MM.1S (cell line): Measurements from ENCODE around the gene PPP1R13B.
"Not testable (repeated sequence)": the region's sequence is repeated elsewhere in the genome, so short reads cannot be mapped to it uniquely, and the experiment has no call there.

Experiments used
- DNase-seq: peaks from one replicate; pipeline ENCODE4 v3.0.0-alpha.2; 2015
- H2AFZ ChIP-seq: fragments of 300-600 bp; sonication (generic); 2 replicates; pipeline ENCODE4 v1.6.0; 2016; ENCODE audit warnings: antibody characterized with exemption, low read length
- H3F3A ChIP-seq: fragments of 300-600 bp; sonication (generic); 2 replicates; pipeline ENCODE4 v1.6.1; 2016; ENCODE audit warnings: mild to moderate bottlenecking, antibody characterized with exemption, low read length, moderate library complexity, mixed read lengths; ENCODE audit not compliant: insufficient read depth
- H3K27ac ChIP-seq: fragments of 300-600 bp; sonication (generic); 2 replicates; pipeline ENCODE4 v1.5.1; 2016; ENCODE audit warnings: mild to moderate bottlenecking, low read length
- H3K27me3 ChIP-seq: fragments of 300-600 bp; sonication (generic); replicated peaks from 2 replicates; pipeline ENCODE4 v1.6.0; 2016; ENCODE audit warnings: low read length; ENCODE audit not compliant: insufficient read depth
- H3K36me3 ChIP-seq: fragments of 300-600 bp; sonication (generic); replicated peaks from 2 replicates; pipeline ENCODE4 v1.6.1; 2016; ENCODE audit warnings: mild to moderate bottlenecking, low read length, mixed read lengths; ENCODE audit not compliant: insufficient read depth
- H3K4me1 ChIP-seq: fragments of 300-600 bp; sonication (generic); 2 replicates; pipeline ENCODE4 v1.6.1; 2016; ENCODE audit warnings: low read length, mixed read lengths
- H3K4me2 ChIP-seq: fragments of 300-600 bp; sonication (generic); 2 replicates; pipeline ENCODE4 v1.6.0; 2016; ENCODE audit warnings: low read depth, low read length
- H3K4me3 ChIP-seq: fragments of 300-600 bp; sonication (generic); 2 replicates; pipeline ENCODE4 v1.5.1; 2016; ENCODE audit warnings: low read length, mixed read lengths
- H3K79me2 ChIP-seq: fragments of 300-600 bp; sonication (generic); 2 replicates; pipeline ENCODE4 v1.6.1; 2016; ENCODE audit warnings: mixed run types, low read length, mixed read lengths
- H3K9ac ChIP-seq: fragments of 300-600 bp; sonication (generic); 2 replicates; pipeline ENCODE4 v1.6.1; 2016; ENCODE audit warnings: low read length, mixed read lengths
- H3K9me2 ChIP-seq: fragments of 300-600 bp; sonication (generic); replicated peaks from 2 replicates; pipeline ENCODE4 v1.6.1; 2016; ENCODE audit warnings: mild to moderate bottlenecking, low read length, mixed read lengths; ENCODE audit not compliant: insufficient read depth
- H3K9me3 ChIP-seq: fragments of 300-600 bp; sonication (generic); replicated peaks from 2 replicates; pipeline ENCODE4 v1.6.1; 2016; ENCODE audit warnings: mild to moderate bottlenecking, low read length, mixed read lengths; ENCODE audit not compliant: insufficient read depth
- H4K20me1 ChIP-seq: fragments of 300-600 bp; sonication (generic); 2 replicates; pipeline ENCODE4 v1.6.1; 2016; ENCODE audit warnings: mild to moderate bottlenecking, low read length, moderate library complexity, mixed read lengths; ENCODE audit not compliant: insufficient read depth
- CTCF ChIP-seq: fragments of 300-600 bp; sonication (generic); IDR thresholded peaks from 2 replicates; pipeline ENCODE4 v1.5.1; 2016; ENCODE audit warnings: antibody characterized with exemption, low read length, mixed read lengths
- EZH2 ChIP-seq: fragments of 300-600 bp; sonication (generic); optimal IDR thresholded peaks from 2 replicates; pipeline ENCODE3; 2017; ENCODE audit warnings: low read depth, mild to moderate bottlenecking, antibody characterized with exemption, low read length, mixed read lengths
- EZH2phosphoT487 ChIP-seq: fragments of 300-600 bp; sonication (generic); IDR thresholded peaks from 2 replicates; pipeline ENCODE4 v1.6.1; 2018; ENCODE audit warnings: antibody characterized with exemption, low read length

PPP1R13B gene

DNA sequence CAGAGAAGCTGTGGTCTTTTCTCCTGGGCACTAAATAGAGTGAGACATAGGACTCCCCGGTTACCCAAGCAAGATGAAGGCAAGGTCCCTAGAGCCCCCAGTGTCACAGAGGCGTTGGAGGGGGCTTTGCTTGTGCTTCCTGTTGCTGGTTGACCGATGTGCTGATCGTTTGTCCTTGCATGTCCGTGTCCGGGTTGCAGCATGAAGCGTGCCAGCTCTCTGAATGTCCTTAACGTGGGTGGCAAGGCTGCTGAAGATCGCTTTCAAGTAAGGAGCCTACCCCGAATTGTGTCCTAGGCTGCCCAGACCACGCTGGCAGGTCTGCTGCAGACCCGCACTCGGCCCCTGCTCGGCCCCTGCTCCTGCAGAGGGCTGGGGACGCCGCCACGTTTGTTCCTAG, 155.2 kb downstream of the PPP1R13B start:
- Histone ChIP-seq H3K9ac (no peak overlapping the region), H3K27me3 (no peaks in the 10 kb centered on the region), H3F3A (no peaks in the 10 kb centered on the region), H3K4me1 (no peaks in the 10 kb centered on the region), H3K9me3 (no peaks in the 10 kb centered on the region), H3K79me2 (no peaks in the 10 kb centered on the region), H3K27ac (no peak overlapping the region), H3K36me3 (no peaks in the 10 kb centered on the region), H3K4me3 (no peak overlapping the region), H3K9me2 (no peaks in the 10 kb centered on the region), H2AFZ (no peak overlapping the region), H4K20me1 (no peaks in the 10 kb centered on the region), H3K4me2 (no peak overlapping the region)
- TF ChIP-seq EZH2phosphoT487 (no peak), EZH2 (no peak), CTCF (no peak)
- DNase-seq = no peak

DNA sequence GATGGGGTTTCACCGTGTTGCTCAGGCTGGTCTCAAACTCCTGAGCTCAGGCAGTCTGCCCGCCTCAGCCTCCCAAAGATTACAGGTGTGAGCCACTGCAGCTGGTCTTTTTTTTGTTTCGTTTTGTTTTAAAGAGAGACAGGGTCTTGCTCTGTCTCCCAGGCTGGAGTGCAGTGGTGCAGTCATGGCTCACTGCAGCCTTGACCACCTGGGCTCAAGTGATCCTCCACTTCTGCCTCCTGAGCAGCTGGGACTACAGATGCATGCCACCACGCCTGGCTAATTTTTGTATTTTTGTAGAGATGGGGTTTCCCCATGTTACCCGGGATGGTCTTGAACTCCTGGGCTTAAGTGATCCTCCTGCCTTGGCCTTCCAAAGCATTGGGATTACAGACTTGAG, 155.7 kb downstream of the PPP1R13B start:
- H3K27ac ChIP-seq, H3K79me2 ChIP-seq, H3K4me3 ChIP-seq, H3K4me2 ChIP-seq, H2AFZ ChIP-seq, H3F3A ChIP-seq, H3K27me3 ChIP-seq, H3K9ac ChIP-seq, H4K20me1 ChIP-seq, H3K9me2 ChIP-seq, H3K9me3 ChIP-seq, H3K36me3 ChIP-seq, H3K4me1 ChIP-seq, DNase-seq: not testable (repeated sequence)

DNA sequence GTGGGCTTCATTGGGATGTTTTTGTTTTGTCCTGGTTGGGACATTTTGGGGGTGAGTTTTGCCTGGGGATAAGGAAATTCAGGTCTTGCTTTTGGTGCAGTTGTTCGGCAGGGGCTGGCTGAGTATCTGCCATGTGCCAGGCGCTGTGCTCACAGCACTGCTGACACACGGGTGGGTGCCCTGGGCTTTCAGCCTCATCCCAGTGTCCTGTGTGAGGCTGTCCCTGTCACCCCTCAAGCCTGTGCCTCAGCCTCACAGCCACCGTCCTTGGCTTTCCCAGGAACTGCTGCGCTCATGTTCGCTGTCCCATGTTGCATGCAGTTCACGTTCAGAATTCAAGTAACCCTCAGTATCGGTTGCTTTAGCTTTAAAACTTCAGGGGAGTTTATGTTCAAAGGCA, 157.0 kb downstream of the PPP1R13B start:
- H3K27me3 ChIP-seq = no peaks in the 10 kb centered on the region
- H3K79me2 ChIP-seq = no peaks in the 10 kb centered on the region
- H2AFZ ChIP-seq = no peak overlapping the region
- no peak overlapping the region for H3K27ac ChIP-seq
- H3K4me3 ChIP-seq = no peak overlapping the region
- no peaks in the 10 kb centered on the region for H4K20me1 ChIP-seq
- H3K9ac ChIP-seq = no peak overlapping the region
- DNase-seq = no peak
- TF ChIP-seq EZH2phosphoT487 (no peak), CTCF (no peak), EZH2 (no peak)
- no peaks in the 10 kb centered on the region for H3K9me3 ChIP-seq
- no peak overlapping the region for H3K4me2 ChIP-seq
- H3K4me1 ChIP-seq = no peaks in the 10 kb centered on the region
- no peaks in the 10 kb centered on the region for H3F3A ChIP-seq
- H3K36me3 ChIP-seq = no peaks in the 10 kb centered on the region
- no peaks in the 10 kb centered on the region for H3K9me2 ChIP-seq

DNA sequence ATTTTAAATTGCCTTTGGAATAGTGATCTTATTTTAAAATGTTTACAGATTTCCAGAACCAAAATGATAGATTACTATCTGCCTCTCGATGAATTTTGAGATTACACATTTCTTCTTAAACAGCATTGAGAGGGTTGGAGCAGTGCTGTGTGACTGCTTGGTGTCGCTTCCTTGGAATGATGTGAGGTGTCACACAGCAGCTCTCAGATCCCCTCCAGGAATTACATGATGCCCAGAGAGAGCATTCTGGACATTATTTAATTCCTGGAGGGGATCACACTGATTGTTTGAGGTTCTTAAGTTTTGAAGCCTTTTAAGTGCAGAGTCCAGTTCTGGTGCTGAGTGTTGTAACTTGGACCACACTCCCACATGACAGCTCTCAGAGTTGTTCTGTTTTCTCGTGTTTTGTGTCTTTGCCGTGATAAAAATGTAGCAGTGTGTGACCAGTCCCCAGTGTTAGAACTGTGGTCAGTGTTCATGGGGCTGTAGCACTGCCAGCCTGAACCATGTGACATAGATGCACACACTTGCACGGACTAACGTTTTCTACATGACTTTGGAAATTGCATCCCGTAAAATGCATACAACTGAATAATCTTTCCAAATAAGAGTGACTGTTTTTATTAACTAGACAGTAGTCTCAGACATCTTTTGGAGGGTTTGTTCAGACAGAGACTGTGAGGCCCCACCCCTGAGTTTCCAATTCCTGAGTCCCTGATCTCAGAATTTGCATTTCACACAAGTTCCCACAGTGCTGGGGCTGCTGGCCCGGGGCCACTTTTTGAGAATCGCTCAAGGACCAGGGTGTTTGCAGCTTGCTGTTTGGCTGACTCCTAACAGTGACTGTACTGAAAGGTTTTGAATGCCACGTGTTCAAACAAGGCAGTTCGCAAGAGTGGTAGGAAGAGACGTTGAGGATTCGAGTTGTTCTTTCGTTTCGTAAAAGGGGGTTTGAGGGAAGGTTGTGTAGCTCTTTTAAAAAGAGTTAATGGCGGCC, 158.2 kb downstream of the PPP1R13B start:
- Histone ChIP-seq H3K27ac (no peak overlapping the region), H3K9me3 (no peaks in the 10 kb centered on the region), H3K9me2 (no peaks in the 10 kb centered on the region), H3K4me2 (no peak overlapping the region), H4K20me1 (no peaks in the 10 kb centered on the region), H3K4me1 (no peaks in the 10 kb centered on the region), H3K27me3 (no peaks in the 10 kb centered on the region), H2AFZ (no peak overlapping the region), H3K4me3 (no peak overlapping the region), H3F3A (no peaks in the 10 kb centered on the region), H3K9ac (no peak overlapping the region), H3K36me3 (no peaks in the 10 kb centered on the region), H3K79me2 (no peaks in the 10 kb centered on the region)
- no peak for TF ChIP-seq CTCF
- TF ChIP-seq EZH2 = no peak
- TF ChIP-seq EZH2phosphoT487 = no peak
- no peak for DNase-seq
